22Rv1 (cell line): Measurements from ENCODE around the gene SRPRA.

Experiments
- H3K27ac ChIP-seq: fragments of 450-650 bp; 2 replicates; pipeline ENCODE4 v1.5.1; 2017
- ZFX ChIP-seq: fragments of 450-650 bp; IDR thresholded peaks from 2 replicates; pipeline ENCODE4 v1.6.1; 2017; ENCODE audit warnings: antibody characterized with exemption, borderline replicate concordance
- TF ChIP-seq, protein P1 (sequence below): fragments of 450-650 bp; IDR thresholded peaks from 2 replicates; pipeline ENCODE4 v1.5.1; 2017; ENCODE audit warnings: mild to moderate bottlenecking

The SRPRA gene

DNA sequence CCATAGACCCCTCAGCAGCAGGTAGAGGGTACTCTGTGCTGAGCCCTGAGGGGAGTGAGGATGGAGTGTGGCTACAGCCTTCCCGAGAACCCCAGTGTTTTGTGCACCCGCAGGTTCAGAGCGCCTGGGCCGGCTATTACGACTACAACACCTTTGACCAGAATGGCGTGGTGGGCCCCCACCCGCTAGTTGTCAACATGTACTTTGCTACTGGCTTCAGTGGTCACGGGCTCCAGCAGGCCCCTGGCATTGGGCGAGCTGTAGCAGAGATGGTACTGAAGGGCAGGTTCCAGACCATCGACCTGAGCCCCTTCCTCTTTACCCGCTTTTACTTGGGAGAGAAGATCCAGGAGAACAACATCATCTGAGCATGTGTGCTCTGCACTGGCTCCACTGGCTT, 8.6 kb upstream of the SRPRA start:
- peak overlapping the region; percentile 99 for H3K27ac ChIP-seq
- no peak for TF ChIP-seq ZFX
- TF ChIP-seq, protein P1, sequence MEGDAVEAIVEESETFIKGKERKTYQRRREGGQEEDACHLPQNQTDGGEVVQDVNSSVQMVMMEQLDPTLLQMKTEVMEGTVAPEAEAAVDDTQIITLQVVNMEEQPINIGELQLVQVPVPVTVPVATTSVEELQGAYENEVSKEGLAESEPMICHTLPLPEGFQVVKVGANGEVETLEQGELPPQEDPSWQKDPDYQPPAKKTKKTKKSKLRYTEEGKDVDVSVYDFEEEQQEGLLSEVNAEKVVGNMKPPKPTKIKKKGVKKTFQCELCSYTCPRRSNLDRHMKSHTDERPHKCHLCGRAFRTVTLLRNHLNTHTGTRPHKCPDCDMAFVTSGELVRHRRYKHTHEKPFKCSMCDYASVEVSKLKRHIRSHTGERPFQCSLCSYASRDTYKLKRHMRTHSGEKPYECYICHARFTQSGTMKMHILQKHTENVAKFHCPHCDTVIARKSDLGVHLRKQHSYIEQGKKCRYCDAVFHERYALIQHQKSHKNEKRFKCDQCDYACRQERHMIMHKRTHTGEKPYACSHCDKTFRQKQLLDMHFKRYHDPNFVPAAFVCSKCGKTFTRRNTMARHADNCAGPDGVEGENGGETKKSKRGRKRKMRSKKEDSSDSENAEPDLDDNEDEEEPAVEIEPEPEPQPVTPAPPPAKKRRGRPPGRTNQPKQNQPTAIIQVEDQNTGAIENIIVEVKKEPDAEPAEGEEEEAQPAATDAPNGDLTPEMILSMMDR = no peak

DNA sequence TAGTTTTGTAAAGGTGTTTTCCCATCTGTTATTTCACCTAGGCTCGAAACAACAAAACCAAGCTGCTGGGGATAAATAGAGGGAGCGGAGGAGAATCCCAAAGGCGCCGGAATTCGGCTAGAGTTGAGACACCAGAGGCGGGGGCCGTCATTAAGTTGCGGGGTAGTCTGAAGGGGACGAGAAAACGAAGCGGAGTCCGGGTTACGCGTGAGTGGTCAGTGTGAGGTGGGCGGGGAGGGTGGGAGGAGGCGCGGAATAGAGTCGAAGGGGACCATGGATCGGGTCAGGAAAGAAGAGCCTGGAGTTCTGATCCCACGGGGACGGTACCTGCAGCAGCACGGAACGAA, 361 bp downstream of the SRPRA start:
- no peak for TF ChIP-seq ZFX
- TF ChIP-seq, protein P1 = no peak
- peak overlapping the region; percentile 80 for H3K27ac ChIP-seq

DNA sequence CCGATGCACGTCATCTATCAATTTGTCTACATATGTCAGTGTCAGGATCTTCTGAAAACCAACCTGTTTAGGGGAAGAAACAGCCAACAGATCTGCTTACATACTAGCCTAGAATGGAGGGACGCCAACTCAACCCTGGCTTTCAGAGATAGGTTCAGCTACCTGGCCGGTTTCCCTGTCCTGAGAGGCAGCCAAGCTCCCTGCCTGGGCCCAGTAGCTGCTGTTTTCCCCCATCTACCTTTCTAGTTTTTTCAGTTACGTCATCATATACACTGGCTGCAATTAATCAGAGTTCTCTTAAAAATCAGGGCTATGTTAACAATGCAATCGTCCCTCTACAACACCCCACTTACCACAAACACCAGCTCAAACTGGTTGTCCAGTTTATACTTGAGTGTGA, 1.0 kb downstream of the SRPRA start:
- H3K27ac ChIP-seq = peak overlapping the region; percentile 80
- TF ChIP-seq ZFX = no peak
- TF ChIP-seq, protein P1 = no peak

DNA sequence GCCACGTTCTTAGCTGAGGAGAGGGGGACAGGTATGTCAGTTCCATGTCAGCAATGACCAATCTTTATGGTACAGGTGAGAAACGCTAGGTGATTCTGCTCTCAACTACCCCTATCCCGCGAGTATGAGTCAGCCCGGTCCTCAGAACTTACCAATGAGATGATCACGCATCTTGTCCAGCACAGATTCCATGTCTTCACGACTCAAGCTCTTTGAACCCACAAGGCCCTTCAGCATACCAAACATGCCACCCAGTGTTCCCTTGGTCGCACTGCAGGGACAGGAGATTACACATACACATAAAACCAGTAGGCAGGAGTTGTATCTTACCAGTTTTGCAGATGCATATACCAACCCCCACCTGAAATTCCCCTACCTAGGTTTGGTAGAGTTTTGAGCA, 2.9 kb downstream of the SRPRA start:
- TF ChIP-seq, protein P1 = no peak
- no peak for TF ChIP-seq ZFX
- no peak overlapping the region for H3K27ac ChIP-seq

DNA sequence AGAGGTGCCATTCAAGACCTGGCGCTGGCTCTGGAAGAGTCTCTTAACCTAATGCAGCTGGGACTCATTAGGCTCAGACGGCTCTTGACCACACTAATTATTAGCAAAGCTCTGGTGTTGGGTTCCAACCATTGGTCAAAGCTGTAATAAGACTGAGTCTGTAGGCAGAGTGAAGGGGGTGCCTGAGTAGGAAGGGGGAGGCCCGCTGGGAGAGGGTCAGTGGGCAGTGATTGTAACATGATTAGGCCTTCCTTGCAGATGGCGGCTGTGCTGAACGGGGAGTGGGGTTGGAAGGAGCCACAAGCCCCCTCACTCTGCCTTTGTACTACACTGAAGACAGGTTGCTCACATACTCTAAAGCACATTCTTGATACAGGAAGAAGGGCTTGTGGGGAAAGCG, 5.2 kb downstream of the SRPRA start:
- no peak for TF ChIP-seq ZFX
- TF ChIP-seq, protein P1 = no peak
- H3K27ac ChIP-seq = 0 out of 2 replicates have a peak overlapping the region, but pooled peaks have one; percentile 2

DNA sequence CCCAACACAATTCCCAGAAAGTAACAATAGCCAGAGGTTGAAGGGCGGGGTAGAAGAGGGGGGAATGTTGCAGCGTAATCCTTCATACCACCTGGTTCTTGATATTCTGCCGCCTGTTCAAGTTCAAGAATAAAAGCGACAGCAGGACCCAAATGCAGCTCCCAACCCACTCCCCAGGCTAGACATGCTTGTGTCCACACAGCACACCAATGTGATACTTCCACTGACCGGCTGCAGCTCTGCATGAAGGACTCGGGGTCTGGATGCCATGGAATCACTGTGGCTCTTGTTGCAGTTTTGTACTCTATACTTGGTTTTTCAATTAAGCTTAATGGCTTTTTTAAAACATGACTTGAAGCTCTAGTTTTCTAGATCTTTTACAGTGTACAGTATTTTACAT, 6.5 kb downstream of the SRPRA start:
- peak overlapping the region; percentile 28; the same call in 1 of the 2 replicates for H3K27ac ChIP-seq
- TF ChIP-seq ZFX = no peak
- TF ChIP-seq, protein P1 = no peak

DNA sequence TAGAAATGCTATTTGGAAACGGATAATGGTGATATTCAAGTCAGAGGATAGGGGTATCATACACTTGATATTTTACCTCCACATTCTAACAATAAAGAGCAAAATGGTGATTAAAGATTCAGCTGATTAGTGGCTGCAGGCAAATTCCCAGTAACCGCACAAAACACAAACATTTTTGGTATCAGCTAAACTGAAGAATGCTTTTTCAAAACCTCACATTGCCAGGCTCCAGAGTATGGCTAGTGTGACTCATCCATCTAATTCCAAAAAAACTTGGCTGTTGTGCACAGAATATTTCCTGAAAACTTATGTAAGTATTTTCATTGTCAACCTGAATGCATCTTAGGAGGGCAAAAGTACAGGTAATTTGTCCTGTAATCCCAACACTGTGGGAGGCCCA, 10.9 kb downstream of the SRPRA start:
- TF ChIP-seq, protein P1 = no peak
- TF ChIP-seq ZFX = no peak
- no peak overlapping the region for H3K27ac ChIP-seq
